HEK293 (cell line): ENCODE measurements around the gene FGF8.

ENCODE experiments used
- KLF7 ChIP-seq: fragments of 450-650 bp; formaldehyde crosslinking; IDR thresholded peaks from 2 replicates; pipeline ENCODE4 v1.5.1; 2016; ENCODE audit warnings: missing biosample characterization, missing genetic modification characterization, borderline replicate concordance
- MEIS1 ChIP-seq: sonication (generic); formaldehyde crosslinking; IDR thresholded peaks from 2 replicates; pipeline ENCODE4 v1.8.1; 2022; ENCODE audit warnings: missing genetic modification reagents, mild to moderate bottlenecking, borderline replicate concordance
- SP3 ChIP-seq: fragments of 450-650 bp; formaldehyde crosslinking; IDR thresholded peaks from 2 replicates; pipeline ENCODE4 v1.5.1; 2016; ENCODE audit warnings: missing biosample characterization, missing genetic modification characterization
- YY2 ChIP-seq: fragments of 450-650 bp; formaldehyde crosslinking; IDR thresholded peaks from 2 replicates; pipeline ENCODE4 v1.5.1; 2016; ENCODE audit warnings: missing biosample characterization, missing genetic modification characterization
- ZBTB8A ChIP-seq: fragments of 450-650 bp; formaldehyde crosslinking; IDR thresholded peaks from 2 replicates; pipeline ENCODE4 v1.5.1; 2016; ENCODE audit warnings: missing biosample characterization, missing genetic modification characterization
- ZFP37 ChIP-seq: fragments of 450-650 bp; formaldehyde crosslinking; IDR thresholded peaks from 2 replicates; pipeline ENCODE4 v1.5.1; 2016; ENCODE audit warnings: missing biosample characterization, missing genetic modification characterization
- ZIC2 ChIP-seq: fragments of 450-650 bp; formaldehyde crosslinking; IDR thresholded peaks from 2 replicates; pipeline ENCODE4 v1.5.1; 2016; ENCODE audit warnings: missing biosample characterization, missing genetic modification characterization
- ZNF146 ChIP-seq: fragments of 450-650 bp; formaldehyde crosslinking; IDR thresholded peaks from 2 replicates; pipeline ENCODE4 v1.5.1; 2016; ENCODE audit warnings: missing biosample characterization, missing genetic modification characterization
- ZNF169 ChIP-seq: fragments of 450-650 bp; formaldehyde crosslinking; IDR thresholded peaks from 2 replicates; pipeline ENCODE4 v1.5.1; 2016; ENCODE audit warnings: missing biosample characterization, missing genetic modification characterization
- ZNF174 ChIP-seq: fragments of 450-650 bp; formaldehyde crosslinking; IDR thresholded peaks from 2 replicates; pipeline ENCODE4 v1.5.0; 2017; ENCODE audit warnings: missing biosample characterization, mild to moderate bottlenecking, missing genetic modification characterization
- ZNF202 ChIP-seq: fragments of 450-650 bp; formaldehyde crosslinking; IDR thresholded peaks from 2 replicates; pipeline ENCODE4 v1.5.1; 2016; ENCODE audit warnings: missing biosample characterization, missing genetic modification characterization, borderline replicate concordance
- ZNF274 ChIP-seq, 2 experiments: fragments of 200-500 bp in 1 of 2; fragments of 450-650 bp in 1 of 2; sonication (Bioruptor generic) in 1 of 2; formaldehyde crosslinking in 1 of 2; IDR thresholded peaks; 2 replicates each; pipeline versions ENCODE4 v1.5.1 to v1.6.1; 2014 to 2016; ENCODE audit warnings: borderline replicate concordance in 1 of 2, inconsistent platforms in 1 of 2, low read length in 1 of 2, missing biosample characterization in 1 of 2, missing genetic modification characterization in 1 of 2
- ZNF514 ChIP-seq: fragments of 450-650 bp; formaldehyde crosslinking; IDR thresholded peaks from 2 replicates; pipeline ENCODE4 v1.5.1; 2016; ENCODE audit warnings: missing biosample characterization, missing genetic modification characterization
- ZNF561 ChIP-seq: fragments of 450-650 bp; IDR thresholded peaks from 2 replicates; pipeline ENCODE4 v1.5.1; 2018; ENCODE audit warnings: missing biosample characterization, missing genetic modification characterization, borderline replicate concordance
- ZNF624 ChIP-seq: fragments of 450-650 bp; formaldehyde crosslinking; IDR thresholded peaks from 2 replicates; pipeline ENCODE4 v1.5.1; 2017; ENCODE audit warnings: missing biosample characterization, missing genetic modification characterization
- ZNF629 ChIP-seq: fragments of 450-650 bp; formaldehyde crosslinking; IDR thresholded peaks from 2 replicates; pipeline ENCODE4 v1.5.1; 2017; ENCODE audit warnings: missing biosample characterization, missing genetic modification characterization
- ZNF660 ChIP-seq: fragments of 450-650 bp; IDR thresholded peaks from 2 replicates; pipeline ENCODE4 v1.5.1; 2018; ENCODE audit warnings: missing biosample characterization, mild to moderate bottlenecking, missing genetic modification characterization
- ZNF747 ChIP-seq: fragments of 450-650 bp; formaldehyde crosslinking; IDR thresholded peaks from 2 replicates; pipeline ENCODE4 v1.5.1; 2016; ENCODE audit warnings: missing biosample characterization, missing genetic modification characterization
- ZNF777 ChIP-seq: fragments of 450-650 bp; formaldehyde crosslinking; IDR thresholded peaks from 2 replicates; pipeline ENCODE4 v1.5.1; 2017; ENCODE audit warnings: missing biosample characterization, missing genetic modification characterization, borderline replicate concordance
- ZNF792 ChIP-seq: fragments of 450-650 bp; formaldehyde crosslinking; IDR thresholded peaks from 2 replicates; pipeline ENCODE4 v1.5.1; 2016; ENCODE audit warnings: missing biosample characterization, missing genetic modification characterization
- ZNF830 ChIP-seq: fragments of 450-650 bp; IDR thresholded peaks from 2 replicates; pipeline ENCODE4 v1.5.0; 2018; ENCODE audit warnings: missing biosample characterization, missing genetic modification characterization, low read depth, mild to moderate bottlenecking, moderate library complexity
- TF ChIP-seq, protein P1 (sequence below): fragments of 450-650 bp; formaldehyde crosslinking; IDR thresholded peaks from 2 replicates; pipeline ENCODE4 v1.5.1; 2016; ENCODE audit warnings: missing biosample characterization, missing genetic modification characterization, low read depth
- TF ChIP-seq, protein P2 (sequence below): fragments of 450-650 bp; formaldehyde crosslinking; IDR thresholded peaks from 2 replicates; pipeline ENCODE4 v1.5.1; 2017; ENCODE audit warnings: missing biosample characterization, mild to moderate bottlenecking, missing genetic modification characterization, moderate library complexity
- TF ChIP-seq, protein P3 (sequence below): fragments of 450-650 bp; formaldehyde crosslinking; IDR thresholded peaks from 2 replicates; pipeline ENCODE4 v1.5.1; 2016; ENCODE audit warnings: missing biosample characterization, missing genetic modification characterization, borderline replicate concordance
- TF ChIP-seq, protein P4 (sequence below): fragments of 450-650 bp; formaldehyde crosslinking; IDR thresholded peaks from 2 replicates; pipeline ENCODE4 v1.5.1; 2017; ENCODE audit warnings: missing biosample characterization, missing genetic modification characterization
- TF ChIP-seq, protein P5 (sequence below): fragments of 450-650 bp; formaldehyde crosslinking; IDR thresholded peaks from 2 replicates; pipeline ENCODE4 v1.5.1; 2016; ENCODE audit warnings: missing biosample characterization, missing genetic modification characterization

FGF8 gene

DNA sequence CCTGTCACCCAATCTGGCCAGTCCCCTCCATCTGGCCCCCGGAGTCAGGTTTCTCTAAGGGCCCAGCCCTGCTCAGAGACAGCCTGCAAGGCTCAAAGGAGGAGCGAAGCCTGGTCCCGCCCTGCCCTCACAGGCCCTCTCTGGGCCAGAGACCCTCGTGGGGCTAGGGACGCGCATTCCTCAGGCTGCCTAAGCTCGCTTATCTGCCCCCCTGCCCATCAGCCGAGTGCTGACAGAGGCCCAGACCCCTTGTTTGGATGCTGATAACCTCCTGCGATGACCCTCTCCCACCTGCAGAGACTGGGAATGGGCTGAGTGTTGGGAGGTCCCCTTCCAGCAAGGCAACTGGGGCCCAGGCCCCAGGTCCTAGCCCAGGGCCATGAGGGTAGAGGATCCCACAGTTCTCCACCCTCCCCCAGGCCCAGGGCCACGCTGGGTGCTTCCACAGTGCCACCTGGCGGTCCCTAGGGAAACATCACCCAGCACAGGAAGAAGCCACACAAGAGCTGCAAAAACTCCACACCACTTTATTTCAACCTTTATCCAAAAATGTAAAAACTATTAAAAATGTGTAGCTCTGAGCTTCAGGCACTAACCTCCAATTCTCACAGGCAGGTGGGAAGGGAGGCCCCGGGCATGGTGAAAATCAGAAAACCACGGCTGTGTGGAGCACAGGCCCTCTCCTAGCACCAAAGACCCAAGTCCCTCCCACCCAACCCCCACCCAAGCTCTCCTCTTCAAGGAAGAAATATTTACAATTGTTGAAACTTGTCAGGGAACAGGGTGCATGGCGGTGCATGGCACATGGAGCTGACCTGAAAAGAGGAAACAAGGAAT lies 5.1 kb upstream of the FGF8 start (continued):
- TF ChIP-seq, protein P1, sequence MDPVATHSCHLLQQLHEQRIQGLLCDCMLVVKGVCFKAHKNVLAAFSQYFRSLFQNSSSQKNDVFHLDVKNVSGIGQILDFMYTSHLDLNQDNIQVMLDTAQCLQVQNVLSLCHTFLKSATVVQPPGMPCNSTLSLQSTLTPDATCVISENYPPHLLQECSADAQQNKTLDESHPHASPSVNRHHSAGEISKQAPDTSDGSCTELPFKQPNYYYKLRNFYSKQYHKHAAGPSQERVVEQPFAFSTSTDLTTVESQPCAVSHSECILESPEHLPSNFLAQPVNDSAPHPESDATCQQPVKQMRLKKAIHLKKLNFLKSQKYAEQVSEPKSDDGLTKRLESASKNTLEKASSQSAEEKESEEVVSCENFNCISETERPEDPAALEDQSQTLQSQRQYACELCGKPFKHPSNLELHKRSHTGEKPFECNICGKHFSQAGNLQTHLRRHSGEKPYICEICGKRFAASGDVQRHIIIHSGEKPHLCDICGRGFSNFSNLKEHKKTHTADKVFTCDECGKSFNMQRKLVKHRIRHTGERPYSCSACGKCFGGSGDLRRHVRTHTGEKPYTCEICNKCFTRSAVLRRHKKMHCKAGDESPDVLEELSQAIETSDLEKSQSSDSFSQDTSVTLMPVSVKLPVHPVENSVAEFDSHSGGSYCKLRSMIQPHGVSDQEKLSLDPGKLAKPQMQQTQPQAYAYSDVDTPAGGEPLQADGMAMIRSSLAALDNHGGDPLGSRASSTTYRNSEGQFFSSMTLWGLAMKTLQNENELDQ (tag by site-specific recombination): no peak
- TF ChIP-seq ZNF146 (tag by site-specific recombination) (no peak), KLF7 (tag by site-specific recombination) (no peak), ZNF629 (tag by site-specific recombination) (peak; percentile 47), ZNF660 (peak; percentile 65; the same call in 1 of the 2 replicates), SP3 (tag by site-specific recombination) (no peak), ZNF169 (tag by site-specific recombination) (no peak), YY2 (tag by site-specific recombination) (no peak), ZNF514 (tag by site-specific recombination) (no peak), ZIC2 (tag by site-specific recombination) (peak; percentile 94), ZNF202 (tag by site-specific recombination) (no peak), ZNF624 (tag by site-specific recombination) (no peak), ZBTB8A (tag by site-specific recombination) (peak; percentile 63), MEIS1 (CRISPR knock-in tag) (no peak), ZNF561 (tag by site-specific recombination) (0 out of 2 replicates have a peak, but pooled peaks have one; percentile 63), ZNF777 (no peak), ZNF274 (IDR thresholded peaks at IDR 0.05; ENCODE audit: low read length) (no peak), ZNF274 (tag by site-specific recombination; IDR thresholded peaks at IDR 0.05; ENCODE audit: borderline replicate concordance) (no peak), ZNF792 (tag by site-specific recombination) (no peak), ZNF174 (no peak), ZFP37 (tag by site-specific recombination) (no peak), ZNF830 (tag by site-specific recombination) (no peak), ZNF747 (no peak)
- TF ChIP-seq, protein P2, sequence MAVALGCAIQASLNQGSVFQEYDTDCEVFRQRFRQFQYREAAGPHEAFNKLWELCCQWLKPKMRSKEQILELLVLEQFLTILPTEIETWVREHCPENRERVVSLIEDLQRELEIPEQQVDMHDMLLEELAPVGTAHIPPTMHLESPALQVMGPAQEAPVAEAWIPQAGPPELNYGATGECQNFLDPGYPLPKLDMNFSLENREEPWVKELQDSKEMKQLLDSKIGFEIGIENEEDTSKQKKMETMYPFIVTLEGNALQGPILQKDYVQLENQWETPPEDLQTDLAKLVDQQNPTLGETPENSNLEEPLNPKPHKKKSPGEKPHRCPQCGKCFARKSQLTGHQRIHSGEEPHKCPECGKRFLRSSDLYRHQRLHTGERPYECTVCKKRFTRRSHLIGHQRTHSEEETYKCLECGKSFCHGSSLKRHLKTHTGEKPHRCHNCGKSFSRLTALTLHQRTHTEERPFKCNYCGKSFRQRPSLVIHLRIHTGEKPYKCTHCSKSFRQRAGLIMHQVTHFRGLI (tag by site-specific recombination): 0 out of 2 replicates have a peak, but pooled peaks have one; percentile 14
- TF ChIP-seq, protein P3, sequence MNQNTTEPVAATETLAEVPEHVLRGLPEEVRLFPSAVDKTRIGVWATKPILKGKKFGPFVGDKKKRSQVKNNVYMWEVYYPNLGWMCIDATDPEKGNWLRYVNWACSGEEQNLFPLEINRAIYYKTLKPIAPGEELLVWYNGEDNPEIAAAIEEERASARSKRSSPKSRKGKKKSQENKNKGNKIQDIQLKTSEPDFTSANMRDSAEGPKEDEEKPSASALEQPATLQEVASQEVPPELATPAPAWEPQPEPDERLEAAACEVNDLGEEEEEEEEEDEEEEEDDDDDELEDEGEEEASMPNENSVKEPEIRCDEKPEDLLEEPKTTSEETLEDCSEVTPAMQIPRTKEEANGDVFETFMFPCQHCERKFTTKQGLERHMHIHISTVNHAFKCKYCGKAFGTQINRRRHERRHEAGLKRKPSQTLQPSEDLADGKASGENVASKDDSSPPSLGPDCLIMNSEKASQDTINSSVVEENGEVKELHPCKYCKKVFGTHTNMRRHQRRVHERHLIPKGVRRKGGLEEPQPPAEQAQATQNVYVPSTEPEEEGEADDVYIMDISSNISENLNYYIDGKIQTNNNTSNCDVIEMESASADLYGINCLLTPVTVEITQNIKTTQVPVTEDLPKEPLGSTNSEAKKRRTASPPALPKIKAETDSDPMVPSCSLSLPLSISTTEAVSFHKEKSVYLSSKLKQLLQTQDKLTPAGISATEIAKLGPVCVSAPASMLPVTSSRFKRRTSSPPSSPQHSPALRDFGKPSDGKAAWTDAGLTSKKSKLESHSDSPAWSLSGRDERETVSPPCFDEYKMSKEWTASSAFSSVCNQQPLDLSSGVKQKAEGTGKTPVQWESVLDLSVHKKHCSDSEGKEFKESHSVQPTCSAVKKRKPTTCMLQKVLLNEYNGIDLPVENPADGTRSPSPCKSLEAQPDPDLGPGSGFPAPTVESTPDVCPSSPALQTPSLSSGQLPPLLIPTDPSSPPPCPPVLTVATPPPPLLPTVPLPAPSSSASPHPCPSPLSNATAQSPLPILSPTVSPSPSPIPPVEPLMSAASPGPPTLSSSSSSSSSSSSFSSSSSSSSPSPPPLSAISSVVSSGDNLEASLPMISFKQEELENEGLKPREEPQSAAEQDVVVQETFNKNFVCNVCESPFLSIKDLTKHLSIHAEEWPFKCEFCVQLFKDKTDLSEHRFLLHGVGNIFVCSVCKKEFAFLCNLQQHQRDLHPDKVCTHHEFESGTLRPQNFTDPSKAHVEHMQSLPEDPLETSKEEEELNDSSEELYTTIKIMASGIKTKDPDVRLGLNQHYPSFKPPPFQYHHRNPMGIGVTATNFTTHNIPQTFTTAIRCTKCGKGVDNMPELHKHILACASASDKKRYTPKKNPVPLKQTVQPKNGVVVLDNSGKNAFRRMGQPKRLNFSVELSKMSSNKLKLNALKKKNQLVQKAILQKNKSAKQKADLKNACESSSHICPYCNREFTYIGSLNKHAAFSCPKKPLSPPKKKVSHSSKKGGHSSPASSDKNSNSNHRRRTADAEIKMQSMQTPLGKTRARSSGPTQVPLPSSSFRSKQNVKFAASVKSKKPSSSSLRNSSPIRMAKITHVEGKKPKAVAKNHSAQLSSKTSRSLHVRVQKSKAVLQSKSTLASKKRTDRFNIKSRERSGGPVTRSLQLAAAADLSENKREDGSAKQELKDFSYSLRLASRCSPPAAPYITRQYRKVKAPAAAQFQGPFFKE (tag by site-specific recombination): no peak
- TF ChIP-seq, protein P4, sequence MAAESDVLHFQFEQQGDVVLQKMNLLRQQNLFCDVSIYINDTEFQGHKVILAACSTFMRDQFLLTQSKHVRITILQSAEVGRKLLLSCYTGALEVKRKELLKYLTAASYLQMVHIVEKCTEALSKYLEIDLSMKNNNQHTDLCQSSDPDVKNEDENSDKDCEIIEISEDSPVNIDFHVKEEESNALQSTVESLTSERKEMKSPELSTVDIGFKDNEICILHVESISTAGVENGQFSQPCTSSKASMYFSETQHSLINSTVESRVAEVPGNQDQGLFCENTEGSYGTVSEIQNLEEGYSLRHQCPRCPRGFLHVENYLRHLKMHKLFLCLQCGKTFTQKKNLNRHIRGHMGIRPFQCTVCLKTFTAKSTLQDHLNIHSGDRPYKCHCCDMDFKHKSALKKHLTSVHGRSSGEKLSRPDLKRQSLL: no peak
- TF ChIP-seq, protein P5, sequence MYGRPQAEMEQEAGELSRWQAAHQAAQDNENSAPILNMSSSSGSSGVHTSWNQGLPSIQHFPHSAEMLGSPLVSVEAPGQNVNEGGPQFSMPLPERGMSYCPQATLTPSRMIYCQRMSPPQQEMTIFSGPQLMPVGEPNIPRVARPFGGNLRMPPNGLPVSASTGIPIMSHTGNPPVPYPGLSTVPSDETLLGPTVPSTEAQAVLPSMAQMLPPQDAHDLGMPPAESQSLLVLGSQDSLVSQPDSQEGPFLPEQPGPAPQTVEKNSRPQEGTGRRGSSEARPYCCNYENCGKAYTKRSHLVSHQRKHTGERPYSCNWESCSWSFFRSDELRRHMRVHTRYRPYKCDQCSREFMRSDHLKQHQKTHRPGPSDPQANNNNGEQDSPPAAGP (tag by site-specific recombination): no peak
